Left ventricle myocardium superior (tissue), 1 donor: ENCODE results near the gene TAF4. TPM values are rescaled to one million over a fixed set of nuclear protein-coding genes. Genes with fewer than 3 reads are reported as not detected.
"Not testable (repeated sequence)": the region's sequence is repeated elsewhere in the genome, so short reads cannot be mapped to it uniquely, and the experiment has no call there.

Experiments used
- ATAC-seq: fragments of 200-7000 bp; cut with Tn5 transposase; one replicate; pipeline ENCODE4 v1.9.1; 2020; ENCODE audit warnings: mild to moderate bottlenecking, moderate library complexity
- DNase-seq: peaks from one replicate; pipeline ENCODE4 v3.0.0-alpha.2; 2020
- intact Hi-C: fragments of 100-400 bp; cut with micrococcal nuclease; formaldehyde crosslinking; loops from one replicate; pipeline ENCODE4 v1.11.0; 2022
- total RNA-seq: library from RNA; stranded (reverse); fragmentation: NEBNext Ultra II Directional; extraction: Animal tissue kit (Norgen Biotek cat#: 25700); gene quantifications from one replicate; pipeline ENCODE4 v1.2.1, GENCODE V29; 2021
- donor health status: DM: no; HTN: yes; CAD: no; lungs with severe emphysema.

Gene TAF4
- total RNA-seq, 1 donor from 2014 or later = 11.2 TPM

GRCh38 chr20:61993058-61993457 lies 72.6 kb downstream of the TAF4 start:
- intact Hi-C loops = no loop called here
- DNase-seq = no peak
- ATAC-seq = no peak

DNA sequence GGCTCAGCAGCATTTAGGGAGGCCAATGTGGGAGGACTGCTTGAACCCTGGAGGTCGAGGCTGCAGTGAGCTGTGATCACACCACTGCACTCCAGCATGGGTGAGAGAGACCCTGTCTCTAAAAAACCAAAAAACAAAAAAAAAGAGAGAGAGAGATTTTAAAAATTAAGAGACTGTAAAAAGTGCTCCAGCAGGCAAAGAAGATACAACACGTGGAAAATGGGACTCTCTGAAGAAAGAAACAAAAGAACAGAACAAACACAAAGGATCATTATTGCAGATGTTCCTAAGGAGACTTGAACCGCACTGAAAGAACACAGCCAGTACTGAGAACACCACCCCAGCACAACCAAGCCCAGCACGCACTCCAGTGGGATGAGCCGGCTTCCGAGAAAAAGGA lies 74.2 kb downstream of the TAF4 start:
- DNase-seq (peak; percentile 0), ATAC-seq (no peak)

DNA sequence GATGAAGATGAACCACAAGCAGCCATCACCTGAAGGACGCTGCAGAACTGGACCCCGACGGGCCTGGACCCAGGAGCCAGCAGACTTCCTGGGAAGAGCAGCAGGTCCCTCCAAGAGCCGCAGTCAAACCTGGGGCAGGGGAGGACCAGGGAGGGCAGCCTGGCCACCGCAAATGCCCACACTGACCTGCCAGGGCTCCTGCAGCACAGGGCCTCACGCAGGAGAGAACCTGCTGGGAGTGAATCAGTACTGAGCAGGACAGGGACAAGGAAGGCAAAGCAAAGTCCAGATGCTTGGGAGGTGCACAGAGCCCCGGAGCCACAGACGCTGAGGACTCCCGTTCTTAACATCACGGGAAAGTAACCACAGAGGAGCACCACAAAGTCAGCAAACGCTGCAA lies 75.2 kb downstream of the TAF4 start:
- peak; percentile 12 for DNase-seq
- intact Hi-C loops = no loop called here
- no peak for ATAC-seq

More for the DNA sequence above, 74.2 kb downstream of the TAF4 start:
- intact Hi-C loops = no loop called here

GRCh38 chr20:61989741-61990140 lies 75.9 kb downstream of the TAF4 start:
- DNase-seq = no peak
- intact Hi-C loops = no loop called here
- no peak for ATAC-seq

GRCh38 chr20:61988665-61989064 lies 77.0 kb downstream of the TAF4 start:
- no peak for ATAC-seq
- peak; percentile 20 for DNase-seq
- intact Hi-C loops = no loop called here

DNA sequence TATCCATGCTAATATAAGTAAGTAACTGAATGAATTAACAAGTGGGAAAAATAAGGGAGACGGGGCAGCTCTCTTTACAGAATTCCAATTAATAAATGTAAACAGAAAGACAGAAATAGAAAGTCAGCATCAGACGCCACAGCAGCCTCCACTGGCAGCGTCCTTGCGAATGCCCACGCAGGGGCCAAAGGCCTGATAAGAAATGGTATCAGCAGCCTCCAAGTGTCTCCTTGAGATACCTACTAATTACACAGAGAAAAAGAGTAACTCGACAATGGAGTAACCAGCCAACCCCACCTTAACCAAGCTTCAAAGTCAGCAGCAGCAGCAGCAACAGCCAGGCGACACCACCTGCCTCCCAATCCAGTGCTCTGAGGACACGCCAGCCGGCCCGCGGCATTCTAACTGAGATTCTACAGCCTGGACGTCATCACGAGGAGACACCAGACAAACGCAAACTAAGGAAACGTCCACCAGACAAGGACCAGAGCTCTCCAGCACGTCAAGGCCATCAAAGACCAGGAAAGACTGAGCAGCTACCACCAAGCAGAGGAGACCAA lies 78.8 kb downstream of the TAF4 start:
- intact Hi-C loops = no loop called here
- peak; percentile 85 for ATAC-seq
- peak; percentile 39 for DNase-seq

DNA sequence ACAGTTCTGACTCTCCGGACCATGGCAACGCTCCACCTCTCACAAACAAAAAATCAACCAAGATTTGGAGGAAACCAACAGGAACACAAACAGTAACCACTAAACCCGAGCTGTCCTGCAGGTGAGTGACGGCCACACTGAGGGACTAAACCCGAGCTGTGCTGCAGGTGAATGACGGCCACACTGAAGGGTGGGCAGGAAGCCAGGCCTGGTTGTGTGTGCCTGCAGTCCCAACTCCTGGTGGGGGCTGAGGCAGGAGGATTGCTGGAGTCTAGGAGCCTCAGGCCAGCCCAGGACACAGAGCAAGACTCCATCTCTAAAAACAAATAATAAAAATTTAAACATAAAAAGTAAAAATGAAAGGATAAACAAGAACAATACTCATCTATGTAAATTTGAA lies 80.6 kb downstream of the TAF4 start:
- DNase-seq (peak; percentile 23), ATAC-seq (no peak)
- intact Hi-C loops = no loop called here

DNA sequence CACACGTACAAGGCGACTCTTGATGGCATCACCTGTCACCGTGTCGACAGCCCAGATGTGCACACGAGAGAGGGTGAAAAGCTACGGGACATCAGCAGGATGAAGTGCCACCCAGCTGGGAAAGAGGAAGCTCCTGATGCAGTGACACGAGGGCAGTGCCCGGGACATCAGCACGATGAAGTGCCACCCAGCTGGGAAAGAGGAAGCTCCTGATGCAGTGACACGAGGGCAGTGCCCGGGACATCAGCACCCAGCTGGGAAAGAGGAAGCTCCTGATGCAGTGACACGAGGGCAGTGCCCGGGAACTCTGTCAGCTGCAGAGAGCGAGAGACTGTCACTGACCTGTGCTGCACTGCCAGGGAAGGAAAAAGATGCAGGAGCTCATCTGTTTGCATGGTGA lies 81.2 kb downstream of the TAF4 start:
- ATAC-seq, intact Hi-C loops: not testable (repeated sequence)
- peak; percentile 17 for DNase-seq

GRCh38 chr20:61983965-61984364 lies 81.7 kb downstream of the TAF4 start:
- DNase-seq (peak; percentile 21), ATAC-seq (no peak)
- intact Hi-C loops = no loop called here

GRCh38 chr20:61982951-61983315 lies 82.7 kb downstream of the TAF4 start:
- no peak for ATAC-seq
- no peak for DNase-seq
- intact Hi-C loops = no loop called here

GRCh38 chr20:61982191-61982950 lies 83.3 kb downstream of the TAF4 start:
- intact Hi-C loops = no loop called here
- ATAC-seq = no peak
- DNase-seq = peak; percentile 24

- intact Hi-C loops, ATAC-seq, DNase-seq: not testable (repeated sequence)
These were observed 84.0 kb downstream of the TAF4 start for GRCh38 chr20:61981691-61982090.

DNA sequence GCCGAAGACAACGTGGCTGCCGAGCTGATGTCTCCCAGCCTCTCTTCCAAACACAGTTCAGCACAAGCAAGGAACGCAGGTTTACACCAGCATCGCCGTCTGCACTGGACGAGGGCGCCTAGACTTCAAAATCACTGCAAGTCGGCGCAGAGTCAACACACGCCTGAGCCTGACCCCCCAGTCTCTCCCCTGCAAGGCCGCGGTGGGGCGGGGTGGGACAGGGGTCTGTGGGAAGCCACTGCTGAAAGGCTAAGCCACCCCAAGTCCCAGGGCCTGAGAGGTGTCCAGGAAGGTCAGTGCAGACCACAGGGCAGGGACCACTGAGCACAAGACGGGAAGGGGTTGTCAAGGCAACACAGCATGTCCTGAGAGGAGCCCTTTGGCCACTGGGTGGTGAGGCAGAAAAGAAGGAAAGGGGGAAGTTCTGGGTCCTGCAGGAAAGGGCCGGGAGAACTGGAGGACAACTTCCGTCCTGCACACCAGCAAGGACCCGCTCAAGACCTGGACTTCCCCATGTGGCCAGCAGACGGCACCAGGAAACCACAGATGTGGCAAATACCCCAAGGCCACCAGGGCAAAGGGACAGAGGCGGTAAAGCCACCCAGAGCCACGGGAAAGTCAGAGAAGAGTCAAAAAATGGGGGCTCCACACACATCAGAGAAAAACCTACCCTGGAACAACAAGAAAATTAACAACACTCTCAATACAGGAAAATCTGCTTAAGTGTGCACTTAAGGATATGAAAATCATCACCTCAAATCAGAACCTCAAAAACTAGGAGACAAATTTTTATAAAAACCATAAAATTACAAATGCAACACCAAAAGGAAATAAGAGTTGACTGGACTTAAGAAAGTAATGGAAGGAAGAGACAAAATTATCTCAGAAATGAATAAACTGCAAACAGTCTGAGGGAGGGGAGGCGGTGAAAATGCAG lies 84.8 kb downstream of the TAF4 start:
- intact Hi-C loops = no loop called here
- DNase-seq = peak; percentile 62
- peak; percentile 75 for ATAC-seq

DNA sequence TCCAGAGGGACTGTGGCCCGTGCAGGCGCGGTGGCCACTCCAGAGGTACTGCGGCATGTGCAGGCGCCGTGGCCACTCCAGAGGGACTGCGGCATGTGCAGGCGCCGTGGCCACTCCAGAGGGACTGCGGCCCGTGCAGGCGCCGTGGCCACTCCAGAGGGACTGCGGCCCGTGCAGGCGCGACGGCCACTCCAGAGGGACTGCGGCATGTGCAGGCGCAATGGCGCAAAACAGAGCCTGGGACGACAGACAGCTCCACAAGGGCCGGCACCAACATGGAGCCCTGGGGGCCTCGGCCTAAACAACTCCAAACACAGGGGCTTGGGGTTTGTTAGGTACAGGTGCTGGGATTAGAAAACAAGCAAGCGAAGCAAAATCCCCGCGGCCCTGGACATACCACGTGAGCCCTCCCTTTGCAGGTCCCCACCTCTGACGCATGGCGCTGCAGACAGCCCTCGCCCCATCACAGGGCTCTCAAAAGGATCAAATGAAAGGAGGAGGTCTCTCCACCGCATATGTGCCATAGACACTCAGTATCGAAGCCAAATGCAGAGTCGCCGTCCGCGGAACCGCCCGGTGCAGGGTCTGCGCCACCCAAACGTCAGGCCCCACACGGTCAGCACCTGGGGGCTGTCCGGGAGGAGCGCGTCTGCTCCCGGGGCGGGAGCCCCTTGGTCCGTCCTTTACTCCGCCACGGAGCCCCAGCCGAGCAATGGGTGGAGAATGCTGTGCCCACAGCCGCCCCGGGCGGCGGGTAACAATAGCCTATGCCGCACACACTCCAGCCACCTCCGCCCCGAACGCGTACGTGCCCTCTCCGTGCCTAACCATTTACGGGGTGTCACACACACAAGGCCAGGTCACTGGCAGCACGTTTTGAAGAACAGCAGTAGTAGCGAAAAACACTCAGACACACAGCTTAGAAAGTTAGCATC lies 85.7 kb downstream of the TAF4 start:
- no peak for ATAC-seq
- intact Hi-C loops = no loop called here
- DNase-seq = peak; percentile 20

DNA sequence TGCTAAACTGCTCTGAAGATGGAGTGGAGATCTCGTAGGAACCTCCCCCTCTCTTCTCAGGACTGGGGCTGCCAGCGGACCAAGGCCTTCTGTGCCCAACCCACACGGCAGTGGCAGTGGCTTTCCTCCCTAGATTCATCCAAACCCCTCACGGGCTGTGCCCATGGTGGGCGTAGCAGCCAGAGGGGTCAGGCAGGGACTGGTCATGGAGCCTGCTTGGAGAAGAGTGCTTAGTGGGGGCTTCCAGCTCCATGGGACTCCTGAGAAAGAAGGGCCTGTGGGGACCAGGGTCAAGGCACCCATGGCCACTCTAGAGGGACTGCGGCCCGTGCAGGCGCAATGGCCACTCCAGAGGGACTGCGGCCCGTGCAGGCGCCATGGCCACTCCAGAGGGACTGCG lies 86.6 kb downstream of the TAF4 start:
- intact Hi-C loops = no loop called here
- DNase-seq = no peak
- no peak for ATAC-seq

GRCh38 chr20:61978491-61978890 lies 87.2 kb downstream of the TAF4 start:
- no peak for ATAC-seq
- no peak for DNase-seq
- intact Hi-C loops = no loop called here

DNA sequence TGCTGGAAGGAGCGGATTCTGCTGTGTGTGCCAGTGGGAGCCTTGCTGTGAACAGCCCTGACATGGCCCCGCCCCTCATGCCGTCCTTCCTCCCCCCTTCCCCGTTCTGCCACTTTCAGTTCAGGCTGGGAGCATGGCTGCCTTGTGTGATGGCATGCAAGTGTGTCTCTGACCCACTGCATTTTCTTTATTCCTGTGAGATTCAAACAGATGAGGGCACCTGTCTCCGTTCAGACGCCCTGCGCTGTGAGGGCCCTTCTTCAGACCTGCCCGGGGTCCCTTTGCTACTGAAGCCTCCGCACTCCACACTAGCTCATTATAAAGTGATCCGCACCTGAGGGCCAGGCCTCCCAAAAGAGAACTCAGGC lies 88.3 kb downstream of the TAF4 start:
- intact Hi-C loops = no loop called here
- ATAC-seq (no peak), DNase-seq (no peak)

DNA sequence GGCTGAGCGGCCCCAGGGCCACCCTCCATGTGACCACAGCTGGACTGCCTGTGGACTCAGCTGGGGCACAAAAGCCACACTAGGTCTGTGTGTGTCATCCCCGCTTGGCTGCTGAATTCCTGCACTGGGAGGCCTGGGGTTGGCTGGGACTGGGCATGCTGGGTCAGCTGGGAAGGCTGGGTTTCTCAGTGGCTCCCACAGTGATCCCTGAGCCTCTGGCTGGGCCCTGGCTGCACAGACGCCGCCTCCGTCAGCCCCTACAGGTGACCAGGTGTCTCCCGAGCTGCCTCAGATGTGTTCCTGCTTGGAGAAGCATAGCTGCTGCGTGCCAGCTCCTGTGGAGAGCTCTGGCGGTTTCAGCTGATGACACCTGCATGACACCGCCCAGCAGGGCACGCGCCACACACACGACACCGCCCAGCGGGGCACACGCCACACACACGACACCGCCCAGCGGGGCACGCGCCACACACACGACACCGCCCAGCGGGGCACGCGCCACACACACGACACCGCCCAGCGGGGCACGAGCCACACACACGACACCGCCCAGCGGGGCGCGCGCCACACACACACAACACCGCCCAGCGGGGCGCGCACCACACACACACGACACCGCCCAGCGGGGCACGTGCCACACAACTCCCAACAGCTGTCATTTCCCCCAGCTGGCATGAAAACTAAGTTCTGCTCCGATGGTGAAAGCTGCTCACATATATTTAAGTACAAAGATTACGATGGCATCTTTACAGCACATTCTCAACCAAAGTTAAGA lies 88.8 kb downstream of the TAF4 start:
- intact Hi-C loops = no loop called here

More for the DNA sequence above, 88.8 kb downstream of the TAF4 start:
- ATAC-seq (no peak), DNase-seq (no peak)
